ENCODE results near the gene ZNF302.
"Not testable (repeated sequence)": the region's sequence is repeated elsewhere in the genome, so short reads cannot be mapped to it uniquely, and the experiment has no call there.

ZNF302 gene

DNA sequence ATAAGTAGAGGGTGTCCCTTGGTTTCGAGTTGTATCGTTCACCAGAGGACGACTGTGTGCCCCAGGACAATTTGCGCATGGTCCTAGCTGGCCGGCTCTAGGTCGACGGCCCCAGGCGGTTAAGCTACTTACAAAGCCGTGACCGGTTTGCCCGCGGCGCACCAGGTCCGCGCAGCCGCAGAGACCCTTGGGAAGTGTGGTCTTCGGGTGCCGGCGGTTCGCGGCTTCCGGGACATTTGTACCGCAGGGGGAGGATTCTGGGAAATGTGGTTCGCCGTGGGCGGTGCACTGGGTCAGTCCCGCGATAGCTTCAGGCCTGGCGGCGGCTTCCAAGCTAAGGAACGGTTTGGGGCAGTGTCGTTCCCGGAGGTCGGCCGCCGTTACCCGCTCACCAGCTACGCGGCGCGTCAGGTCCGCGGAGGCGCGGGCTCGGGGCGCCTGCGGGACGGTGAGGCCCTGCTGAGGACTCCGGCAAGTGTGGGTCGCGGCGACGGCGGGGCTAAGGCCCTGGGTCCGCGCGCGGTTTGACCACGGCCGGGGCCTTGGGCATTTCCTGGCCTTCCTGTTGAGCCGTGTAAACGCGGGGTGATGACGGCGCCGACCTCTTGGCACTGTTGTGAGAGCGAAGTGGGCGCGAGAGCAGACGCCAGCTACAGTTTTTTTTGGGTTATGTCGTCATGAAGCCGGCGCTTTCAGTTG lies at the start of gene ZNF302:
TSS of gene ZNF302 (plus strand) at position 293 of the 699 bp plus-strand sequence. CDS start 1,127 bp downstream, outside the sequence.
- DNase-seq (ENCODE audit: low spot score), result peak; percentile 92

DNA sequence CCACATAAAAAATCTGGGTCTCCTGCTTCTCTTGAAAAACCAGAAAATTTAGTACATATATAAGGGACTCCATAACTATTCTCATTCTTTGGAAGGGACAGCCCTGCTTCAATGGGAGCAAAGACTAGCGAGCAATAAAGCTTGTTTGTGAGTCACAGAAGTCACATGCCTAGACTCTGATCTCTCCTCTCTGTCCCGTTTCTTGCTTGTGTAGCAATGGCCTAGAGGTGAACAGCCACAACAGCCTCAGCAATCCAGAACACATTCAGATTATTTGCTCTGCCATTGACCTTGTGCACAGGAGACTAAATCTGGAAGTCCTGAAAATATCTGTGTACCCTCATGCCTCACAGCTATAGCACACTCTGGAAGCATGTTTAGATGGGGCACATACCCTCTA lies 43.7 kb upstream of the ZNF302 start:
- DNase-seq (ENCODE audit: low spot score), result no peak

DNA sequence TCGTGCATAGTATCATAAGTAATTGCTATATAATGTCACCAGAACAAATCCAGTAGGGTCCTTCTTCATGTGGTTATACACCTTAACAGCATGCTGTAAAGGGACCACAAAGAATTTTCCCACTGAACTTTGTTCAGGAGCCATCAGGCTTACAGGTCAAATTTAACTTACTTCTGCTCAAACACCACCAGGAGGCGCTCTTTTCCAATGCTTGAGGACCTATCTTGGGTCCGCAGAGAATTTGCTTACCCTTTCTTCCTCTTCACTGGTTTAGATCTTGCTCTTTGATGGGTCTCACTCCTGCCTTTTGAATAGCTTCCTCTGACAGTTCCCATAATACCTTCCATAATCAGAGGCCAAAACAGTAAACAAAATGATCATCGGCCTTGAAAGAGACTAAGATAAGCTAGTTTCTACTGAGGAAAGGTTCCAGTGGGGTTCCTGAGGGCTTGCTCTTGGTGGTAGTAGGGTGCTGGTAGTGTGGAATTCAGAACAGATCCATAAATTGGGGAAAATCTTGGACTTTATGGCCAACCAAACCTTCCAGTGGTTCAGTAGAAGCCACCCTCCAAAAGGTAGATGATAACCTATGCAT lies 37.9 kb upstream of the ZNF302 start:
- DNase-seq (ENCODE audit: low spot score), result peak; percentile 35

DNA sequence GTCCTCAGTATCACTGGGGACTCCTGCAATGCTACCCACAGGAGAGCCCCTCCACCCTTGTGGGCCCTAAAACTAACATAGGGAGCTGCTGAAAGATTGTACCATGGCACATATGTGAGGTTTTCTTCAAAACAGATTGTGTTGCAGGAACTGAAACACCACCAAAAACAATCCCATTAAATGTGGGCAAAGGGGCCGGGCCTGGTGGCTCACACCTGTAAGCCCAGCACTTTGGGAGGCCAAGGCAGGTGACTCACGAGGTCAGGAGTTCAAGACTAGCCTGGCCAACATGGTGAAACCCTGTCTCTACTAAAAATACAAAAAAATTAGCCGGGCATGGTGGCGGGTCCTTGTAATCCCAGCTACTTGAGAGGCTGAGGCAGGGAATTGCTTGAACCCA lies 35.2 kb upstream of the ZNF302 start:
- DNase-seq (ENCODE audit: low spot score), result no peak

DNA sequence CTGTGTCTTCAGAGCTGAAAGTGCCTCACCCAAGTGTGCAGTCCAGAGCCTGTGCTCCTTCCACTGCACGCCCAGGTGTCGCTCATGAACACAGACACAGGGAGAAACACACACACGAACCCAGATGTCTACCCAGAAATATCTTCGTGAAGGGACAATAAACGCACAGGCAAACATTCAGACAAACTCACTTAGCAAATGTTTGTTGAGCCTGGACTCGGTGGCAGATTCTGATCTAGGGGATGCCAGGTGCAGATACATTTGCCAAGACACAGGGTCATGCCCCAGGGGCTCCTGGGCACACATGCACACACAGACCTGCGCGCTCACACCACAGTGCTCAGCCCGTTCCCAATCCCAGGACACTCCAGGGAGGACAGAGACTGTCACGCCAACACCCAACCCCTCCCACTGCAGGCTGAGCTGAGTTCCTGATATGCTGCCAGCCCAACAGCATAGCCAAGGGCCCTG lies 32.5 kb upstream of the ZNF302 start:
- no peak for DNase-seq (ENCODE audit: low spot score)

DNA sequence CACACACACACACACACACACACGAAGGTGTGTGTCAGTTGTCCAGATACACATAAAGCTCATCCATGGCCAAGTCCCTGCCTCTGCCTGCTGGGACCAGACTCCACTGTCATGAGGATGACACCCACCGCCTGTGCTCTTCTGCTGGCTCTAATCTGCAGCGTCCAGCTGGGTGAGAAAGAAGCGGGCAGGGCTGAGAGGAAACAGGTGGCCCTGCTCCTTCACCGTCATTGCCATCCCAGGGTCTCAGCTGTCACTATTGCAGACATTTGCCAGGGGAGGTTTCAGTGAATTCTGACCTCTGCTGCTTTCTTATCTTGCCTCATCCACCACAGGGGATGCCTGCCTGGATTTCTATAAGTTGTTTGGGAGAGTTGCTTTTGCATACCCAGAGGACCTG lies 31.9 kb upstream of the ZNF302 start:
- DNase-seq (ENCODE audit: low spot score), result no peak

DNA sequence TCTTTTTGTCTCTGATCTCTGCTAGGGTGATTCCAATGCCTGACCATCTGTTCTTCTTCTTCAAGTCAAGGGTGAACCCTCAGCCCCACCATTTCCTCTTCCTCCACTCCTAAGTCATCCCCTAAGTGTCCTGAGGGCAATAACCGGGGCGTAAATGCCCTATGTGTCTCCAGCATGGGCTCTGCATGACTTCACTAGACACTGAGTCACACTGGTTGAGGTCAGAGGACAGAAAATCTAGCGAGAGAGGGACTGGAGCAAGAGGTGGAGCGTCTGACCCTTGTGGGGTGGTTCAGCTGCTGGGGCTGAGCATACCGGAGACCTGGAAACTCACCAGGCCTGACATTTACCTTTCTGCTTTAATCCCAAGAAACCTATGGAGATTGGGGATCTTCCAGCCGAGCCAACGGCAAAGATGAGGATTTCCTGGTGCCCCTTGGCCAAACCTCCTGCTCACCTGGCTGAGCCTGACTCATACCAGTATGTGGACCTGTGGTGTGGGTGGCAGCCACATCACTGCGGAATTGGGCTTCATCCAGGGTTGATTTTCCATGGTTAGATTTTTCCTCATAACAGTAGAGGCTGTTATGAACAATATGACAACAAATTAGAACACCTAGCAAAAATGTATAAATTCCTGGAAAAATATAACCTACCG lies 27.5 kb upstream of the ZNF302 start:
- DNase-seq (ENCODE audit: low spot score), result no peak

DNA sequence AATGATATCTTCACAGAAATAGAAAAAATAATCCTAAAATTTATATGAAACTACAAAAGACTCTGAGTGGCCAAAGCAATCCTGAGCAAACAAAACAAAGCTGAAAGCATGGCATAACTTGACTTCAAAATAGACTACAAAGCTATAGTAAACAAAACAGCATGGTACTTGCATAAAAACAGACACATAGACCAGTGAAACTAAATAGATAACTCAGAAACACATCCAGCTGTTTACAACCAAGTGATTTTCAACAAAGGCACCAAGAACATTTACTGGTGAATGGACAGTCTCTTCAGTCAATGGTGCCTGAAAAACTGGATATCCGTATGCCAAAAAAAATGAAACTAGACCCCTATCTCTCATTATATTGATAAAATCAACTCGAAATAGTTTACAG lies 25.7 kb upstream of the ZNF302 start:
- no peak for DNase-seq (ENCODE audit: low spot score)

DNA sequence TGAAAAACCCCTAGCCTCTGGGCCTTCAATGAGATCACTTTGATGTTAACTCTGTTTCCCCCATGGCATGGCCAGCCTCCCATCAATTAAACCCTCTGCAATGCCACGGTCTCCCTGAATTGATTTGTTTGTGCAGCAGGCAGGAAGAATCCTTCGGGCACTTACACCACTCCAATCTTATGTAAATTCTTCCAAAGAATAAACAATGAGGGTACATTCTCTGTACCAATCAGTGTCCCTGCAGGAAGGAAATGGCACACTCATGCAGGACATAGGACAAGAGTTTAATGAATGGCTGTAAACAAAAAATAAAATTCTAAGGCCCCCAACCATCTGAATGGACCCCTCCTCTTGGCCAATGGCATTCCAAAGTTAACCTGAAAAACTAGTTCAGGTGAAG lies 22.7 kb upstream of the ZNF302 start:
- no peak for DNase-seq (ENCODE audit: low spot score)

DNA sequence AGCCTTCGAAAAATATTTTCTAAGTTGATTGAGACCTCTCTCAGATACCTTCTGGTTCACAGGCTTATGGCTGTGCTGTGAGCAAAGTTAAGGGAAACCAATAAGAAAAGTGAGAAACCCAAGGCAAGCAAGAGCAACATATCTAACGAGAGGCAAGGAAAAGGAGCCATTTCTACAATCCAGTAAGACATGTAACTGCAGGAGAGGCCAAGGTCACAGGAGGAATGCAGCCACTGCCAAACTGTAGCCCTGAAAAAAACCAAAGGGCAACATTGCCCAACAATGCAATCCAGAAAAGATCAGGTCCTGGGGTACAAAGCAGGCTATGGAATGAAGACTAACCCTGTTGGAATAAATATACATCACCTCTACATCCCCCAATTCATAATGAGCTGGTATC lies 21.8 kb upstream of the ZNF302 start:
- DNase-seq (ENCODE audit: low spot score), result no peak

DNA sequence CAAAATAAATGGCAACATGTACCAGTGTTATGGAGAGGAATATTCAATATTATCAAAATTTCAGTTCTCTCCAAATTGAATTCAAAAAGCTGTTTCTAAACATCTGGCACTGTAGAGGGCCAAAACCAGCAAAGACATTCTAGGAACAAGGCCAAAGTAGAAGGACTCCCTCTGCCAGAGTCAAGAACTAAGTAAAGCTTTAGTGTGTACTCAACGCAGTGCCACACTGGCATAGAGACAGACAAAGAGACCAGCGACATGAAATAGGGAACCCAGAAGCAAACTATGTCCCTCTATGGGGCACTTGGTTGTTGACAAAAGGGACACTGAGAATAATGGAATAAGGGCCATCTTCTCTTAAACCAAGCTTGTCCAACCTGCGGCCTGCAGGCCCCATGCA lies 16.1 kb upstream of the ZNF302 start:
- DNase-seq (ENCODE audit: low spot score), result no peak

DNA sequence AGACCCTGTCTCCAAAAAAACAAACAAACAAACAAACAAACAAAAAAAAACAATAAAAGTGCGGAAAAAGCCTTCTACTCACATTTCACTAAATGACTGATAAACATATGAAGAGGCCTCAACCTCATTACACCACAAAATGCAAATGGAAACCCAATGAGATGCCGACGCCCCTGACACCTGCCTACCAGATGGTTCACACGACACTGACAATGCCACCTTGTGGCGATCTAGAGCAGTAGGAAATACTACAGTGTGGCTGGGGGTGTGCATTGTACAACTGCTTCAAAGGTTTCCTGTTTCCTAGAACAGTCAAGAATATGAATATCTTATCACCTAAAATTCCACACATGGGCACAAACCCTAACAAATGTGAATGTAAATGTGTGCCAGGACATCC lies 14.6 kb upstream of the ZNF302 start:
- peak; percentile 59 for DNase-seq (ENCODE audit: low spot score)

DNA sequence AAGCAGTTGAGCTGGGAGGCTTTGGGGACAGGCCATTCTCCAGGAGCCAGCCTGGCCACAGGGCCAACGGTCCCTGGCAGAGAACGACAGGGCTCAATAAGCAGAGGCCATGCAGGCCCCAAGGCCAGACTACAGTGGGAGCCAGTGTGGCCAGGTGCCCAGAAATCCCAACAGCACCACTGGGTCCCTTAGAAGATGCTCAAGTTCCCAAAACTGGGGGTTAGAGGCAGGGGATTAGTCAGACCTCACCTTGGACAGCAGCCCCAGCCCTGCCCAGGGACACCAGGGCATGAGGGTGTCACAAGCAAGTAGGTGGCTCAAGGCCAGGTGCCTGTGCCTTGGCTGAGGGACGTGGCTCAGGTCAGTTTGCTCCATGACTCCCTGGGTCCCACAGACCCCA lies 13.3 kb upstream of the ZNF302 start:
- no peak for DNase-seq (ENCODE audit: low spot score)

DNA sequence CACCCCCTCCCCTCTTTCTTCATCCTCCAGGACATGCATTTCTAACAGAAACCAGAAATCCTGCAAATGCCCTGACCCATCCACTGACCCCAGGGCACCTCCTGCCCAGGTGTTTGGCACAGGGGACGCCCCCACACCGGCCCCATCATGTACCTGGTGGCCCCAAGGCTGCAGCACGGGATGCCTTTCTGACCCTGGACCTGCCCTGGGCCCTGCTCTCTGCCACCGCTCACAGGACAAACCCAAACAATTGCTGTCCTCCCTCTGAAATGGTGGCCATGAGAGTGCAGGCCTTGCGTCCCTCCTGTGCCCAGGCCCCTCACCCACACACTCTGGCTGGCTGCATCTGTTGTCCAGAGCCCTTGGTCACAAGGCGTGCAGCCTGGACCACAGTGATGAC lies 12.6 kb upstream of the ZNF302 start:
- no peak for DNase-seq (ENCODE audit: low spot score)

DNA sequence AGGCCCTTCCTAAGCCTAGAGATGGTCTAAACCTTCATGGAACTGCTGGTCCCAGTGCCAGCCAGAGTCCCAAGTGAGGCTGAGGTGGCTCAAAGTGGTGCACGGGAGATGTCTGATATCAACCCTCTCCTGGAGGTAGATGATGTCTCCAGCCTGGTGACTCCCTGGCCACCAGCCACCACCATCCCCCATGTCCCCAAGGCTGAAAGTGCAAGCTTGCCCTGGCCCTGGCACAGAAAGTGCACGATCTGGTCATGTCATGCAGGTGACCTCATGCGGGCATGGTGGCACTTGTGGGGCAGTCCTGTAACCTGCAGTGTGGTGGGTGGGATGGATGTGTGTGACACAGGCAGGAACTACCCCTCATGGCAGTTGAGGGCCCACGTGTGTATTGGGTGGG lies 12.2 kb upstream of the ZNF302 start:
- DNase-seq (ENCODE audit: low spot score), result not testable (repeated sequence)

DNA sequence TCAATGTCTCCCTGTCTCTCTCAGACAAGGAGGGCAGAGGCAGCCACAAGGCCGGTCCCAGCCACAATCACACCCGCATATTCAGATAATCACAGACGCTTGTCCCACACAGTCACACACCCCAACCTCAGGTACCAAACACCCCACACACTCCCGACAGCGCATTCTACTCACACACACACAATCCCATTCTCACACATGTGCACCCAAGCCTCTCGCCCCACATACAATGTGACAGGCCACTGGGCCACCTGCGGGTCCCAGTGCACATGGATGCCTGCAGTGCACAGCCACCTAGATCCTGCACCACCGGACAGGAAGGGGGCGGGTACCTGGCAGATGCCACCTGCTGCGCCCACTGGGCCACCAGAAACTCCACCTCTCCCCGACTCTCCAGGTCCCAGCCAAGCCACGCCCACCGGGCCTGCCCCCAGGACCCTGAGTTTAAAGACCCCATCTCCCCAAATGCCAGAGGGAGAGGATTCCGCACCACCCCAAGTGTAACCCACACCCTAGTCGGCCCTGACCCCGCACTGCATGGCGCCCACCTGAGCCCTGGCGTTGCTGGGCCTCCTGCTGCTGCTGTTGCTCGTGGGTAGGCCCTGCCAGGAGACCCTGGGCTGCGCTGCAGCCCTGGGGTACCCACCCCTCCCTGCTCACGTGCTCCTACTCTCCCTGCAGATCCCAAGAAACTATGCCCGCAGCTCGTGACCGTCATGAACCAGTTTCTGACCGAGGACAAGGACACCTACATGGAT lies 11.1 kb upstream of the ZNF302 start:
- DNase-seq (ENCODE audit: low spot score), result no peak

DNA sequence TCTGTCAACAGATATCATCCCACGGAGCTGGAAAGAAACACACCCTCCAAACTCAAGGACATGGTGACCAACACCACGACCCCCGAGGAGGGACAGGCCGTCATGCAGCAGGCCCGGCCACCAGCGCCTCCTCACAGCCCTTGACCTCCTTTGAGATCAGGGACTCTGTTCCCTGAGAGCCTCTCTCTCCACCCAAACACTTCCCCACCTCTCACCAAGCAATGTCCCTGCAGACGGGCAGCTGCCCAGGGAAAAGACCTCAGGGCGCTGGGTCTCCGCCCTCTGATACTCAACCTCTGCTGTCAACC lies 10.6 kb upstream of the ZNF302 start:
- DNase-seq (ENCODE audit: low spot score), result no peak

DNA sequence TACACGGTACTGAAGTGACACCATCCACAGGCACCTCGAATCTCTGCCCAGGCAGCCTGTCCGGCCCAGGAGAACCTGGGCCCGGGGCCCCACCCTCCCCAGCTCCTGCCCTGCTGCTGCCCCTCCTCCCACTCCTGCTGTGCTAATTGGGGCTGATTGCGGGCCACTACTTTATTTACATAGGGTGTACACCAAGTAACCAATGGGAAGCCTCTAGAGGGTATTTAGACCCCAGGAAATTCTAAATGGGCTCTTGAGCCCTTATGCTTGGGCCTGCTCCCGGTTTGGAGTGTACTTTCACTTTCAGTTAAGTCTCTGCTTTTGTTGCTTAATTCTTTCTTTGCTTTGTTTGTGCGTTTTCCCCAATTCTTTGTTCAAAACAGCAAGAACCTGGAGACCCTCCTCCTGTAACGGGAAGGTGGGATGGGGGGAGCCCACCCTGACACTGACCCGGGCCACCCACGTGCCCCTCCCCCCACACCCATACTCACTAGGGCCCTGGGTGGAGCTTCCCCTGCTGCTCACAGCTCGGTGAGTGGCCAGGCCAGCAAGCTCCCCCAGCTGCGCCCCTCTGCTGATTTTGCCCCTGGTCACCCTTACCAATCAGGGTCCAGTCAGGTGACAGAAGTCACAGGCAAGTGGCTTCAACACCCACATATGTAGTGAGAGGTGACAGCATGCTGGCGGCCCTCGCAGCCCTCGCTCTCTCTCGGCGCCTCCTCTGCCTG lies 10.0 kb upstream of the ZNF302 start:
- no peak for DNase-seq (ENCODE audit: low spot score)

DNA sequence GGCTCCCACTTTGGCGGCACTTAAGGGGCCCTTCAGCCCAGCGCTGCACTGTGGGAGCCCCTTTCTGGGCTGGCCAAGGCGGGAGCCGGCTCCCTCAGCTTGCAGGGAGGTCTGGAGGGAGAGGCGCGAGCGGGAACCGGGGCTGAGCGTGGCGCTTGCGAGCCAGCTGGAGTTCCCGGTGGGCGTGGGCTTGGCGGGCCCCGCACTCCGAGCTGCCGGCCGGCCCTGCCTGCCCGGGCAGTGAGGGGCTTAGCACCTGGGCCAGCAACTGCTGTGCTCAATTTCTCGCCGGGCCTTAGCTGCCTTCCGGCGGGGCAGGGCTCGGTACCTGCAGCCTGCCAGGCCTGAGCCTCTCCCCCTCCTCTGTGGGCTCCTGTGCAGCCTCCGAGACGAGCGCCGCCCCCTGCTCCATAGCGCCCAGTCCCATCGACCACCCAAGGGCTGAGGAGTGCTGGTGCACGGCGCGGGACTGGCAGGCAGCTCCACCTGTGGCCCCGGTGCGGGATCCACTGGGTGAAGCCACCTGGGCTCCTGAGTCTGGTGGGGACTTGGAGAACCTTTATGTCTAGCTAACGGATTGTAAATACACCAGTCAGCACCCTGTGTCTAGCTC lies 9.3 kb upstream of the ZNF302 start:
- DNase-seq (ENCODE audit: low spot score), result not testable (repeated sequence)

DNA sequence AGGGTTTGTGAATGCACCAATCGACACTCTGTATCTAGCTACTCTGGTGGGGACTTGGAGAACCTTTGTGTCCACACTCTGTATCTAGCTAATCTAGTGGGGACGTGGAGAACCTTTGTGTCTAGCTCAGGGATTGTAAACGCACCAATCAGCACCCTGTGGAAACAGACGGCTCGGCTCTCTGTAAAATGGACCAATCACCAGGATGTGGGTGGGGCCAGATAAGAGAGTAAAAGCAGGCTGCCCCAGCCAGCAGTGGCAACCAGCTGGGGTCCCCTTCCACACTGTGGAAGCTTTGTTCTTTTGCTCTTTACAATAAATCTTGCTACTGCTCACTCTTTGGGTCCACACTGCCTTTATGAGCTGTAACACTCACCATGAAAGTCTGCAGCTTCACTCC lies 8.8 kb upstream of the ZNF302 start:
- not testable (repeated sequence) for DNase-seq (ENCODE audit: low spot score)

DNA sequence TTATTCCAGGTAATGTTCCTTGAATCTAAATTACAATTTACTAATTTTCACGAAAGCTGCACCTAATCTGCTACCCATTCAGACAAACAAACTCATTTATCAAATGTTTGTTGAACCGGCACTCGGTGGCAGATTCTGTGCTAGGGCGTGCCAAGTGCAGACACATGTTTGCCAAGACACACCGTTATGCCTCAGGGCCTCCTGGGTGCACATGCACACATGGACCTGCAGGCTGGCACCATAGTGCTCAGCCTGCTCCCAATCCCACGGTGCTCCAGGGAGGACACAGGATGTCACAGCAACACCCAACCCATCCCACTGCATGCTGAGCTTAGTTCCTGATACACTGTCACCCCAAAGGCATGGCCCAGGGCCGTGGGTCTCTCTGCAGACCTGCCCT lies 8.2 kb upstream of the ZNF302 start:
- no peak for DNase-seq (ENCODE audit: low spot score)

DNA sequence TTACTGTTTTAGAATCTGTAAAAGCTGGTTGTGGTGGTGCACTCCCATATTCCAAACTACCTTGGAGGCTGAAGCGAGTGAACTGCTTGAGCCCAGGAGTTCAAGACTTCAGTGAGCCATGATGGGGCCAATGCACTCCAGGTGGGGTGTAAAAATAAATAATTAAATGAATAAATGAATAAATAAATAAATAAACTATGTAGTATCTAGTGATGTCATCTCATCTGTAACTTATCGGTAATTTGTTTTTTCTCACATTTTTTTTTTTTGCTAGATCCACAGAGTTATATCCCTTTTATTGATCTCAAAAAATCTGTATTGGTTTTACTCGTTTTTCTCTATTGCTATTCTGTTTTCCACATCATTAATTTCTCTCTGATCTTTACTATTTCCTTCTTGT lies 5.5 kb upstream of the ZNF302 start:
- DNase-seq (ENCODE audit: low spot score), result no peak
